BLaER1 (cell line): Measurements from ENCODE around the gene CITED2.

Source experiments
- H3K27ac ChIP-seq: shearing (Covaris generic); formaldehyde crosslinking; 2 replicates; pipeline ENCODE4 v1.8.1; 2022
- H3K27me3 ChIP-seq: shearing (Covaris generic); formaldehyde crosslinking; 2 replicates; pipeline ENCODE4 v1.8.1; 2022
- H3K36me3 ChIP-seq: shearing (Covaris generic); formaldehyde crosslinking; 2 replicates; pipeline ENCODE4 v1.8.1; 2022
- H3K4me1 ChIP-seq: shearing (Covaris generic); formaldehyde crosslinking; 2 replicates; pipeline ENCODE4 v1.8.1; 2022
- H3K4me2 ChIP-seq: shearing (Covaris generic); formaldehyde crosslinking; 2 replicates; pipeline ENCODE4 v1.8.1; 2022
- H3K4me3 ChIP-seq: shearing (Covaris generic); formaldehyde crosslinking; 2 replicates; pipeline ENCODE4 v1.8.1; 2022
- H3K9ac ChIP-seq: shearing (Covaris generic); formaldehyde crosslinking; 2 replicates; pipeline ENCODE4 v1.8.1; 2022
- H3K9me3 ChIP-seq: shearing (Covaris generic); formaldehyde crosslinking; 2 replicates; pipeline ENCODE4 v1.8.1; 2022
- H4K20me1 ChIP-seq: shearing (Covaris generic); formaldehyde crosslinking; 2 replicates; pipeline ENCODE4 v1.8.1; 2022
- Cebpa-rat ChIP-seq: shearing (Covaris generic); IDR thresholded peaks from 2 replicates; pipeline ENCODE4 v1.8.1; 2022

CITED2 gene

GRCh38 chr6:139323511-139324300 lies 50.7 kb downstream of the CITED2 start:
- H3K4me1 ChIP-seq, result peaks cover 63% of the 10 kb centered on the region
- H3K9me3 ChIP-seq, result peaks cover 38% of the 10 kb centered on the region
- H3K36me3 ChIP-seq, result peaks cover 4% of the 10 kb centered on the region; the same call in 1 of the 2 replicates
- no peaks in the 10 kb centered on the region for H3K27me3 ChIP-seq
- H4K20me1 ChIP-seq, result no peaks in the 10 kb centered on the region
- peak overlapping the region; percentile 80 for H3K4me2 ChIP-seq
- H3K27ac ChIP-seq, result peak overlapping the region; percentile 92
- peak overlapping the region; percentile 5 for H3K4me3 ChIP-seq
- no peak for TF ChIP-seq Cebpa-rat
- peak overlapping the region; percentile 72; the same call in 1 of the 2 replicates for H3K9ac ChIP-seq
